ENCODE data around the gene KCNH4.

Gene KCNH4

DNA sequence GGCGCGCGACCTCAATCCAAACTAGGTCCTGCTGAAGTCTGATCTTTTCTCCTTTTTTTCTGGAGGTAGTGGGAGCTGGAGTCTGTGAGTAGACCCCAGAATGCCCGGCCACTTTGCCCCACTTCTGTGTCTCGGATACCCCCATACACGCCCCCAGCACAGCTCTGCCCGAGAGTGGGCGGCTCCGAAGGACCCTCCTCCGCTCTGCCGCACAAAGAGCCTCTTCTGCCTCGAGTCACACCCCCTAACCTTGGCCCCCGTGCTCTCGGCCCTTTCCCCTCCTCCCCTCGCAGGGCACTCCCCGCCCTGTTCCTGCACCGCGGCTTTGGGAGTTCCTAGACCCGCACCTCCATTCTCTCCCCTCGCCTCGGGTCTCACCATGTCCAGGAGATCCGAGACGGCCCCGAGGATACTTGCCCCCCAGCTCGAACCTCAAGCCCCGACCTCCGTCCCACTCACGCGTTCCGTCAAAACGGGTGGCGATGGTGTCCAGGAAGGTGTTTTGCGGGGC lies 476 bp downstream of the KCNH4 start:
- Histone ChIP-seq H3K4me2 (ENCODE audit: low read length) (peak overlapping the region; percentile 75), H3K27me3 (ENCODE audit: control insufficient read depth, low read length) (peaks cover 19% of the 10 kb centered on the region), H3K27ac (ENCODE audit: low read depth, low read length) (no peak overlapping the region), H3K9me3 (ENCODE audit: control insufficient read depth, insufficient read depth, low read length) (no peaks in the 10 kb centered on the region), H3K4me3 (ENCODE audit: low read length) (peak overlapping the region; percentile 70), H3K9me2 (replicated peaks; ENCODE audit: control insufficient read depth, low read length) (no peaks in the 10 kb centered on the region), H3F3A (ENCODE audit: control insufficient read depth, insufficient read depth) (peaks cover 8% of the 10 kb centered on the region; the same call in 1 of the 2 replicates), H3K4me1 (ENCODE audit: control insufficient read depth, low read length) (peaks cover 62% of the 10 kb centered on the region), H3K79me2 (ENCODE audit: control insufficient read depth, low read length) (no peaks in the 10 kb centered on the region), H4K20me1 (ENCODE audit: control insufficient read depth, insufficient read depth, low read depth, low read length) (no peaks in the 10 kb centered on the region), H3K36me3 (ENCODE audit: control insufficient read depth, low read length) (no peaks in the 10 kb centered on the region)
- peak; percentile 77; the same call in 1 of the 2 replicates for TF ChIP-seq EZH2phosphoT487 (IDR thresholded peaks at IDR 0.05; ENCODE audit: borderline replicate concordance, low read length)
- TF ChIP-seq, protein P1, sequence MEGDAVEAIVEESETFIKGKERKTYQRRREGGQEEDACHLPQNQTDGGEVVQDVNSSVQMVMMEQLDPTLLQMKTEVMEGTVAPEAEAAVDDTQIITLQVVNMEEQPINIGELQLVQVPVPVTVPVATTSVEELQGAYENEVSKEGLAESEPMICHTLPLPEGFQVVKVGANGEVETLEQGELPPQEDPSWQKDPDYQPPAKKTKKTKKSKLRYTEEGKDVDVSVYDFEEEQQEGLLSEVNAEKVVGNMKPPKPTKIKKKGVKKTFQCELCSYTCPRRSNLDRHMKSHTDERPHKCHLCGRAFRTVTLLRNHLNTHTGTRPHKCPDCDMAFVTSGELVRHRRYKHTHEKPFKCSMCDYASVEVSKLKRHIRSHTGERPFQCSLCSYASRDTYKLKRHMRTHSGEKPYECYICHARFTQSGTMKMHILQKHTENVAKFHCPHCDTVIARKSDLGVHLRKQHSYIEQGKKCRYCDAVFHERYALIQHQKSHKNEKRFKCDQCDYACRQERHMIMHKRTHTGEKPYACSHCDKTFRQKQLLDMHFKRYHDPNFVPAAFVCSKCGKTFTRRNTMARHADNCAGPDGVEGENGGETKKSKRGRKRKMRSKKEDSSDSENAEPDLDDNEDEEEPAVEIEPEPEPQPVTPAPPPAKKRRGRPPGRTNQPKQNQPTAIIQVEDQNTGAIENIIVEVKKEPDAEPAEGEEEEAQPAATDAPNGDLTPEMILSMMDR (IDR thresholded peaks at IDR 0.05; ENCODE audit: low read depth, low read length, poor library complexity, severe bottlenecking) = no peak

DNA sequence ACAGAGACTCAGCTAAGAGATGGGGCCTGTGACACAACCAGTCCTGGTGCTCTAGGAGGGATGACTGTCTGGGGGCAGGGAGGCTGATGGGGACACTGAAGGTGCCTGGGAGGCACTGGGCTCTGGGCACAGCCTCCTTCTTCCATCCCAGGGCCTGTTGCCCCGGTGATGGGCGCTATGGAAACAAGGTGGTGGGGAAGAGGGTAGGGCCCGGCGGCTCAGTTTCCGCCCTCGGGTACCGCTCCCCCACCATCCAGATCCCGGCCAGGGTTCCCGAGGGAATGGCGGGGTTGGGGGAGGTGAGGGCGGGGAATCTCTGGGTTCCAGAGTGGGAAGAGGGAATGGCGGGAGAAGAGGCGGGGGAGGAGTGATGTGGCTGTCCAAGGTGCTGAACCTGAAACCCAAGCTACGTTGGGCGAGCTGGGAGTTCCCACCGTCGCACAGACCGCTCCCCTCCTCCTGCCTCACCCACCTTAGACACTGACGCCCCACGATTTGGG lies 981 bp downstream of the KCNH4 start:
- peaks cover 19% of the 10 kb centered on the region for H3K27me3 ChIP-seq (ENCODE audit: control insufficient read depth, low read length)
- H3K79me2 ChIP-seq (ENCODE audit: control insufficient read depth, low read length) = no peaks in the 10 kb centered on the region
- H4K20me1 ChIP-seq (ENCODE audit: control insufficient read depth, insufficient read depth, low read depth, low read length) = no peaks in the 10 kb centered on the region
- H3K4me3 ChIP-seq (ENCODE audit: low read length) = no peak overlapping the region
- H3K4me1 ChIP-seq (ENCODE audit: control insufficient read depth, low read length) = peaks cover 62% of the 10 kb centered on the region
- H3K36me3 ChIP-seq (ENCODE audit: control insufficient read depth, low read length) = no peaks in the 10 kb centered on the region
- TF ChIP-seq, protein P1 (IDR thresholded peaks at IDR 0.05; ENCODE audit: low read depth, low read length, poor library complexity, severe bottlenecking) = no peak
- TF ChIP-seq EZH2phosphoT487 (IDR thresholded peaks at IDR 0.05; ENCODE audit: borderline replicate concordance, low read length) = no peak
- peak overlapping the region; percentile 75; the same call in 1 of the 2 replicates for H3K4me2 ChIP-seq (ENCODE audit: low read length)
- H3K9me3 ChIP-seq (ENCODE audit: control insufficient read depth, insufficient read depth, low read length) = no peaks in the 10 kb centered on the region
- peaks cover 8% of the 10 kb centered on the region; the same call in 1 of the 2 replicates for H3F3A ChIP-seq (ENCODE audit: control insufficient read depth, insufficient read depth)
- no peak overlapping the region for H3K27ac ChIP-seq (ENCODE audit: low read depth, low read length)
- no peaks in the 10 kb centered on the region for H3K9me2 ChIP-seq (replicated peaks; ENCODE audit: control insufficient read depth, low read length)

DNA sequence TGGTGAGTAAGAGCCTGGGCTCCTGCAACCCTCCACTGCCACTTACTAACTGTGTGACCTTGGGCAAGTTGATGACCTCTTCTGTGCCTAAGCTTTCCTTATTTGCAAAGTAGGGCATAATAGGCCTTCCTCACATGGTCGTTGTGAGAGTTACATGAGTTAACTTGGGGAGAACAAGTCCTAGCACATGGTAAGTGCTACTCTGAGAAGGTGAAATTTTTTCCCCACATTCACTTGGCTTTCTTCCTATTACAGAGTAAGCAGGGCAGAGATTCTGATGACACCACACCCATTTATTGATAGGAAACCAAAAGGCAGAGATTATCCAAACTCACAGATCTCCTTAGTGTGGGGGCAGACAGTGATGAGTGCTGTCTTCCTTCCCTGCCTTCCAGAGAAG lies 1.6 kb downstream of the KCNH4 start:
- H3F3A ChIP-seq (ENCODE audit: control insufficient read depth, insufficient read depth) = peaks cover 8% of the 10 kb centered on the region; the same call in 1 of the 2 replicates
- H3K4me2 ChIP-seq (ENCODE audit: low read length) = peak overlapping the region; percentile 36
- H3K27ac ChIP-seq (ENCODE audit: low read depth, low read length) = no peak overlapping the region
- H3K79me2 ChIP-seq (ENCODE audit: control insufficient read depth, low read length) = no peaks in the 10 kb centered on the region
- H3K27me3 ChIP-seq (ENCODE audit: control insufficient read depth, low read length) = peaks cover 19% of the 10 kb centered on the region
- no peaks in the 10 kb centered on the region for H3K9me3 ChIP-seq (ENCODE audit: control insufficient read depth, insufficient read depth, low read length)
- H3K4me1 ChIP-seq (ENCODE audit: control insufficient read depth, low read length) = peaks cover 55% of the 10 kb centered on the region
- no peaks in the 10 kb centered on the region for H3K36me3 ChIP-seq (ENCODE audit: control insufficient read depth, low read length)
- no peak overlapping the region for H3K4me3 ChIP-seq (ENCODE audit: low read length)
- H3K9me2 ChIP-seq (replicated peaks; ENCODE audit: control insufficient read depth, low read length) = no peaks in the 10 kb centered on the region
- no peaks in the 10 kb centered on the region for H4K20me1 ChIP-seq (ENCODE audit: control insufficient read depth, insufficient read depth, low read depth, low read length)
- TF ChIP-seq, protein P1 (IDR thresholded peaks at IDR 0.05; ENCODE audit: low read depth, low read length, poor library complexity, severe bottlenecking) = no peak
- TF ChIP-seq EZH2phosphoT487 (IDR thresholded peaks at IDR 0.05; ENCODE audit: borderline replicate concordance, low read length) = no peak

Measured in DOHH2 (cell line).